K562 (cell line): ENCODE measurements around the gene ZNF177. TPM values are rescaled to one million over a fixed set of nuclear protein-coding genes. Genes with fewer than 3 reads are reported as not detected.

Experiments
- ATAC-seq: fragments of 200-7000 bp; cut with Tn5 transposase; 3 replicates; pipeline ENCODE4 v1.9.1; 2020; ENCODE audit warnings: moderate library complexity
- BruUV-seq: library from RNA; stranded (reverse); fragments of 400-500 nt; replicated peaks from 2 replicates; lab custom pipeline; 2021; lab: Mats Ljungman, UMichigan
- CTCF ChIA-PET: fragments of 300-600 bp; formaldehyde crosslinking; extraction: SDS; loops from one replicate; lab custom pipeline; 2021; ENCODE audit warnings: low intra/inter-chr PET ratio; lab: Yijun Ruan, JAX
- POLR2A ChIA-PET: fragments of 300-600, 350-650 bp; sonication (Branson Sonifier 250); formaldehyde crosslinking; extraction: SDS; loops from one replicate; lab custom pipeline; 2021; ENCODE audit warnings: antibody characterized with exemption, inconsistent platforms; lab: Yijun Ruan, JAX
- DNase-seq, 4 experiments: peaks; one replicate each; pipeline versions ENCODE4 v3.0.0 to v3.0.0-alpha.2; 2011 to 2018; ENCODE audit warnings: low spot score in 3 of 4, mixed read lengths in 3 of 4; ENCODE audit errors: extremely low read depth in 1 of 4
- FAIRE-seq: peaks from 2 replicates; lab custom pipeline; 2011; peaks lifted over from hg19 to GRCh38; lab: Jason Lieb, UNC
- H2AFZ ChIP-seq: 2 replicates; pipeline ENCODE4 v1.6.0; 2011; ENCODE audit warnings: low read depth, low read length, control low read depth, inconsistent platforms
- H3K27ac ChIP-seq: fragments of 200-600 bp; 3 replicates; pipeline ENCODE4 v1.8.0; 2011; ENCODE audit warnings: low read depth, mild to moderate bottlenecking, control low read depth, inconsistent platforms, low read length, moderate library complexity, mixed read lengths; ENCODE audit errors: extremely low read depth
- H3K27me3 ChIP-seq, 2 experiments: fragments of 300-600 bp in 1 of 2; 2 replicates in 1 of 2; 3 replicates in 1 of 2; pipeline versions ENCODE4 v1.6.0 to v1.8.0; 2011; ENCODE audit warnings: inconsistent platforms in 2 of 2, low read length in 2 of 2, mild to moderate bottlenecking in 1 of 2, mixed read lengths in 1 of 2, moderate library complexity in 1 of 2; ENCODE audit not compliant: control insufficient read depth in 2 of 2, insufficient read depth in 2 of 2
- H3K36me3 ChIP-seq: fragments of 300-600 bp; 3 replicates; pipeline ENCODE4 v1.8.0; 2011; ENCODE audit warnings: mild to moderate bottlenecking, low read length, inconsistent platforms; ENCODE audit not compliant: control insufficient read depth, insufficient read depth
- H3K4me1 ChIP-seq, 2 experiments: fragments of 200-600 bp in 1 of 2; replicated peaks in 1 of 2; 2 replicates in 1 of 2; 3 replicates in 1 of 2; pipeline versions ENCODE4 v1.5.1 to v1.8.0; 2011; ENCODE audit warnings: inconsistent platforms in 2 of 2, low read length in 2 of 2, mild to moderate bottlenecking in 1 of 2, mixed read lengths in 1 of 2, moderate library complexity in 1 of 2; ENCODE audit not compliant: control insufficient read depth in 2 of 2, insufficient read depth in 2 of 2
- H3K4me2 ChIP-seq: 2 replicates; pipeline ENCODE4 v1.6.1; 2011; ENCODE audit warnings: low read length, control low read depth, inconsistent platforms, mixed read lengths; ENCODE audit not compliant: insufficient read depth
- H3K4me3 ChIP-seq: fragments of 200-600 bp; sonication (generic), shearing (Covaris generic); 2 replicates; pipeline ENCODE4 v1.5.1; 2016; ENCODE audit warnings: control low read depth, inconsistent platforms
- H3K79me2 ChIP-seq: fragments of 200-600 bp; 3 replicates; pipeline ENCODE4 v1.8.0; 2011; ENCODE audit warnings: low read length, inconsistent platforms; ENCODE audit not compliant: control insufficient read depth, insufficient read depth
- H3K9ac ChIP-seq, 2 experiments: 2 replicates each; pipeline versions ENCODE4 v1.6.0 to v1.6.1; 2011; ENCODE audit warnings: low read depth in 2 of 2, low read length in 2 of 2, control low read depth in 1 of 2, inconsistent platforms in 1 of 2, mild to moderate bottlenecking in 1 of 2, mixed read lengths in 1 of 2; ENCODE audit not compliant: insufficient read depth in 1 of 2
- H3K9me1 ChIP-seq: one replicate; pipeline ENCODE4 v1.6.0; 2011; ENCODE audit warnings: inconsistent platforms, mild to moderate bottlenecking, low read length, moderate library complexity; ENCODE audit not compliant: control insufficient read depth, insufficient read depth
- H3K9me3 ChIP-seq: replicated peaks from 2 replicates; pipeline ENCODE4 v1.5.1; 2011; ENCODE audit warnings: low read depth, low read length, inconsistent platforms; ENCODE audit not compliant: control insufficient read depth, insufficient read depth
- H4K20me1 ChIP-seq: replicated peaks from 2 replicates; pipeline ENCODE4 v1.6.1; 2011; ENCODE audit warnings: low read length, inconsistent platforms, mixed read lengths; ENCODE audit not compliant: control insufficient read depth, insufficient read depth
- BCOR ChIP-seq: fragments of 450-650 bp; IDR thresholded peaks from 2 replicates; pipeline ENCODE4 v1.6.1; 2016
- DACH1 ChIP-seq: fragments of 450-650 bp; IDR thresholded peaks from 2 replicates; pipeline ENCODE4 v1.6.1; 2018; ENCODE audit not compliant: partially characterized antibody
- IRF2 ChIP-seq: sonication (generic); formaldehyde crosslinking; IDR thresholded peaks from 2 replicates; pipeline ENCODE4 v1.8.1; 2022; ENCODE audit warnings: mild to moderate bottlenecking, missing genetic modification reagents
- NFRKB ChIP-seq: fragments of 450-650 bp; IDR thresholded peaks from 2 replicates; pipeline ENCODE4 v1.6.1; 2016; ENCODE audit warnings: low read depth
- NR3C1 ChIP-seq: sonication (generic); formaldehyde crosslinking; IDR thresholded peaks from 2 replicates; pipeline ENCODE4 v1.8.1; 2022; ENCODE audit warnings: missing genetic modification reagents
- NUFIP1 ChIP-seq: fragments of 450-650 bp; IDR thresholded peaks from 2 replicates; pipeline ENCODE4 v1.6.1; 2018; ENCODE audit not compliant: partially characterized antibody
- RBFOX2 ChIP-seq: fragments of 200-400 bp; formaldehyde crosslinking; IDR thresholded peaks from 2 replicates; pipeline ENCODE4 v1.6.1; 2017; ENCODE audit warnings: low read depth, mild to moderate bottlenecking, low read length, moderate library complexity
- SIN3A ChIP-seq, 2 experiments: fragments of 150-350 bp in 1 of 2; IDR thresholded peaks; 2 replicates each; pipeline ENCODE4 v1.6.1; 2011 to 2016; ENCODE audit warnings: borderline replicate concordance in 2 of 2, low read depth in 2 of 2, low read length in 2 of 2, mild to moderate bottlenecking in 2 of 2, moderate library complexity in 2 of 2; ENCODE audit not compliant: control insufficient read depth in 1 of 2
- TBP ChIP-seq: optimal IDR thresholded peaks from 2 replicates; pipeline ENCODE3; 2011; ENCODE audit warnings: low read depth, low read length, improper control_type of control experiment
- ZNF263 ChIP-seq: sonication (generic); formaldehyde crosslinking; IDR thresholded peaks from 2 replicates; pipeline ENCODE4 v1.8.0; 2022; ENCODE audit warnings: mild to moderate bottlenecking, missing genetic modification reagents, borderline replicate concordance
- ZNF740 ChIP-seq, 3 experiments: fragments of 200-800 bp in 1 of 3; sonication (Bioruptor generic) in 1 of 3; sonication (generic) in 1 of 3; formaldehyde crosslinking in 1 of 3; IDR thresholded peaks; 2 replicates each; pipeline versions ENCODE4 v1.6.1 to v1.8.0; 2016 to 2022; ENCODE audit warnings: mild to moderate bottlenecking in 2 of 3, missing compliant biosample characterization in 2 of 3, missing genetic modification characterization in 2 of 3, missing genetic modification reagents in 1 of 3
- WGBS: fragments of 100-300 bp; shearing (Covaris generic); methylation state at CpG from one replicate; pipeline ENCODE4 v1.1.6; 2016; ENCODE audit warnings: low coverage, mixed read lengths; ENCODE audit not compliant: insufficient coverage; ENCODE audit errors: missing lambda C conversion rate; 5-methylcytosine and 5-hydroxymethylcytosine counted together
- in situ Hi-C: fragments of 300-500 bp; cut with MboI; formaldehyde crosslinking; loops from 4 replicates; pipeline ENCODE4 v1.15.0; 2018; ENCODE audit warnings: inconsistent platforms, mixed read lengths
- intact Hi-C: fragments of 100-400 bp; cut with micrococcal nuclease; formaldehyde crosslinking; loops from 2 replicates; pipeline ENCODE4 v1.14.2; 2022
- polyA plus RNA-seq, 8 experiments: library from polyadenylated mRNA; depleted of rRNA in 4 of 8; stranded (reverse) in 5 of 8; unstranded in 3 of 8; fragments of >200 nt; fragmentation: Nextera tagmentation in 2 of 8; fragmentation: Illumina TruSeq in 1 of 8; extraction: Ambion mirVana in 2 of 8; extraction: Trizol in 1 of 8; gene quantifications; 2 replicates each; pipeline versions ENCODE4 v1.2.1 to v1.2.3, GENCODE V29; 2011 to 2014; ENCODE audit warnings: inconsistent platforms in 1 of 8, missing spikeins in 1 of 8
- total RNA-seq, 7 experiments: library from RNA; depleted of rRNA in 6 of 7; stranded (reverse); fragments of >200 nt in 6 of 7; fragmentation: Illumina TruSeq in 2 of 7; extraction: Trizol in 2 of 7; gene quantifications; 2 replicates each; pipeline versions ENCODE4 v1.2.1 to v1.2.3, GENCODE V29; 2011 to 2021; ENCODE audit warnings: low replicate concordance in 1 of 7

ZNF177 gene
- total and polyA plus RNA-seq, 9 of the 15 experiments (the other 6 are each of a cell fraction or from before 2014, with no cell fraction given): 0.25 to 1.8 (median 1.1) TPM

DNA sequence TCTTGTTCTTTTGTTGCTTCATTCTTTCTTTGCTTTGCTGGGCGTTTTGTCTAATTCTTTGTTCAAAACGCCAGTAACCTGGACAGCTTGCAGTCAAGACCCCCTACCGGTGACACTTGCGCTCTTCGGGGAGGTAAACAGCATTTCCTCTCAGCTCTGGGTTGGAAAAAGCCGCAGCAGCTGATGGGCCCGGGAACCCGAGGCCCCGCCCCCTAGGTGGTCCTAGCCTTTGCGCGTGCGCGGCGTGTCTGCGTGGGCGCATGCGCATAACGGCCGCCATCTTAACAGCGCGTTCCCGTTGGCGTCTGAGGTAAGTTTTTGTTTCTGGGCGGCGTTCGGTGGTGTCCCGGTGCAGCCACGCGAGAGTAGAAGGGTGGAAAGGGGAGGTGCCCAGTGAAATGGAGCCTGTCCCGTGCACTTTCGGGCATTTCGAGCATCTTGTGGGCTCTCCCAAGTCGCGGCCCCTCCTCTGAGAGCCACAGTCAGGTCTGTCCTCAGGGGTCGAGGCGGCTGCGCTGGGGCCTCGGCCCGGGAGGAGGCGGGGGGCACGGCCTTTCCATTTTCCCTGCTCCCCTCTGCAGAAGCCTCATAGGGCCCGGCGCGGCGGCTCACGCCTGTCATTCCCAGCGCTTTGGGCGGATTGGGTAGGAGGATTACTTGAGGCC, 38.8 kb upstream of the ZNF177 start, which contains the start of gene ZNF559 (continued):
- no peak for TF ChIP-seq NUFIP1
- peak; percentile 82 for TF ChIP-seq RBFOX2
- no peak for TF ChIP-seq ZNF263
- no peak for TF ChIP-seq NR3C1
- peak; percentile 32 for TF ChIP-seq TBP
- no peak for TF ChIP-seq IRF2 (CRISPR knock-in tag)
- peak; percentile 35 for TF ChIP-seq DACH1
- peak in 1 of 2 experiments; percentile 34; a peak in 1 of 4 replicates for TF ChIP-seq SIN3A (IDR thresholded peaks at IDR 0.05; ENCODE audit: borderline replicate concordance in 2 of 2, control insufficient read depth in 1 of 2, low read depth in 2 of 2, low read length in 2 of 2)

DNA sequence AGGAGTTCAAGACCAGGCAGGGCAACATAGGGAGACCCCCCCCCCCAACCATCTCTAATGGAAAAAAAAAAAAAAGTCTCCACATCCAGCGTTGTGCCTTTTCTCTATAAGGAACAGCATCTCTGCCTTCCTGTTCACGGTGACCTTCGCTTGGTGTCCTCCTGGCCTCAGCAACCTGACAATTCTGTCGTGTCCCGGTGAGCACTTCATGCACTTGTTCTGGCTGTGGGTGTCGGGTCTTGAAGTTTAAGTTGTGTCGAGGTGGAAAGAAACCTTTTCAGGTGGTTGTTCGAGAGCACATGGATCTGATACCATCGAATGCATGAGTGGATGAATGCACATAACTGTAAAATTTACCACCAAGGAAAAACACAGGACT, 38.2 kb upstream of the ZNF177 start:
- H2AFZ ChIP-seq: peak overlapping the region; percentile 88
- H3K4me2 ChIP-seq: peak overlapping the region; percentile 90
- ChIA-PET CTCF (no interaction called here), POLR2A (interaction anchor here (1.0 kb wide), 1 partner anchor 40 kb away, joined by 6 read pairs; no protein-coding TSS in a partner anchor)
- in situ Hi-C loops: no loop called here
- ATAC-seq (no peak), DNase-seq (peak in 1 of 4 experiments; percentile 6), FAIRE-seq (no peak)
- intact Hi-C loops: no loop called here
- no TSS peak for BruUV-seq
- peak overlapping the region; percentile 72 to 92 for H3K9ac ChIP-seq
- peak overlapping the region; percentile 73 for H3K27ac ChIP-seq
- H3K4me3 ChIP-seq: peak overlapping the region; percentile 59
- 0 out of 2 replicates have a peak, but pooled peaks cover 4% of the 10 kb centered on the region for H3K9me3 ChIP-seq
- H4K20me1 ChIP-seq: no peaks in the 10 kb centered on the region
- H3K4me1 ChIP-seq: peaks cover 0 to 10% of the 10 kb centered on the region in 2 experiments; a peak in 2 of 5 replicates
- WGBS: 35% methylated on average over 9 of the region's 9 CpGs
- H3K9me1 ChIP-seq: no peaks in the 10 kb centered on the region
- H3K79me2 ChIP-seq: peaks cover 8% of the 10 kb centered on the region; the same call in 2 of the 3 replicates
- H3K27me3 ChIP-seq: no peaks in the 10 kb centered on the region
- no peaks in the 10 kb centered on the region for H3K36me3 ChIP-seq
- TF ChIP-seq ZNF740 (CRISPR knock-in tag; IDR thresholded peaks at IDR 0.05) (no peak), ZNF740 (tag; IDR thresholded peaks at IDR 0.05) (peak in 1 of 2 experiments; percentile 69; a peak in 1 of 4 replicates), BCOR (no peak), NFRKB (0 out of 2 replicates have a peak, but pooled peaks have one; percentile 9)
